GM19324 (cell line): Measurements from ENCODE around the gene PLEKHA5.
"Not testable (repeated sequence)": the region's sequence is repeated elsewhere in the genome, so short reads cannot be mapped to it uniquely, and the experiment has no call there.

Experiments used
- ATAC-seq: cut with Tn5 transposase; IDR thresholded peaks from one replicate; pipeline ENCODE4 v1.9.1; 2021; ENCODE audit warnings: mild to moderate bottlenecking, moderate library complexity; ENCODE audit not compliant: unreplicated experiment, low FRiP score

Gene PLEKHA5

GRCh38 chr12:19129486-19130223 lies at the start of gene PLEKHA5:
Gene PLEKHA5, plus strand, starts transcription at chr12:19129733. Its CDS starts 67 bp downstream, at chr12:19129800.
- no peak for ATAC-seq

- no peak for ATAC-seq
Observed at GRCh38 chr12:19080918-19081317, 48.6 kb upstream of the PLEKHA5 start.

GRCh38 chr12:19082365-19082911 lies 47.1 kb upstream of the PLEKHA5 start:
- ATAC-seq: no peak

GRCh38 chr12:19084547-19084946 lies 45.0 kb upstream of the PLEKHA5 start:
- ATAC-seq: no peak

GRCh38 chr12:19085090-19085489 lies 44.4 kb upstream of the PLEKHA5 start:
- ATAC-seq: no peak

GRCh38 chr12:19088606-19089005 lies 40.9 kb upstream of the PLEKHA5 start:
- ATAC-seq: no peak

GRCh38 chr12:19092482-19092881 lies 37.1 kb upstream of the PLEKHA5 start:
- not testable (repeated sequence) for ATAC-seq

GRCh38 chr12:19093218-19093617 lies 36.3 kb upstream of the PLEKHA5 start:
- no peak for ATAC-seq

- no peak for ATAC-seq
Observed at GRCh38 chr12:19095331-19095730, 34.2 kb upstream of the PLEKHA5 start.

- no peak for ATAC-seq
Observed at GRCh38 chr12:19095756-19096480, 33.6 kb upstream of the PLEKHA5 start.

- ATAC-seq: no peak
Observed at GRCh38 chr12:19105463-19105862, 24.1 kb upstream of the PLEKHA5 start.

- ATAC-seq: no peak
Observed at GRCh38 chr12:19107750-19108149, 21.8 kb upstream of the PLEKHA5 start.

- no peak for ATAC-seq
Observed at GRCh38 chr12:19110221-19110940, 19.2 kb upstream of the PLEKHA5 start.

GRCh38 chr12:19113464-19113863 lies 16.1 kb upstream of the PLEKHA5 start:
- no peak for ATAC-seq

- ATAC-seq: no peak
Observed at GRCh38 chr12:19115285-19115684, 14.2 kb upstream of the PLEKHA5 start.

GRCh38 chr12:19119440-19119839 lies 10.1 kb upstream of the PLEKHA5 start:
- no peak for ATAC-seq

- ATAC-seq: no peak
Observed at GRCh38 chr12:19120795-19121194, 8.7 kb upstream of the PLEKHA5 start.

- ATAC-seq: no peak
Observed at GRCh38 chr12:19121449-19122018, 8.0 kb upstream of the PLEKHA5 start.

GRCh38 chr12:19125325-19125724 lies 4.2 kb upstream of the PLEKHA5 start:
- no peak for ATAC-seq

- ATAC-seq: no peak
Observed at GRCh38 chr12:19127270-19127669, 2.3 kb upstream of the PLEKHA5 start.

- no peak for ATAC-seq
Observed at GRCh38 chr12:19128485-19128884, 1.0 kb upstream of the PLEKHA5 start.
